GM18526 (cell line): ENCODE measurements around the gene BAHCC1.

Experiments used
- POLR2A ChIP-seq: IDR thresholded peaks from 3 replicates; pipeline ENCODE4 v1.6.1; 2011; ENCODE audit not compliant: insufficient read length; ENCODE audit errors: extremely low read depth

The BAHCC1 gene

DNA sequence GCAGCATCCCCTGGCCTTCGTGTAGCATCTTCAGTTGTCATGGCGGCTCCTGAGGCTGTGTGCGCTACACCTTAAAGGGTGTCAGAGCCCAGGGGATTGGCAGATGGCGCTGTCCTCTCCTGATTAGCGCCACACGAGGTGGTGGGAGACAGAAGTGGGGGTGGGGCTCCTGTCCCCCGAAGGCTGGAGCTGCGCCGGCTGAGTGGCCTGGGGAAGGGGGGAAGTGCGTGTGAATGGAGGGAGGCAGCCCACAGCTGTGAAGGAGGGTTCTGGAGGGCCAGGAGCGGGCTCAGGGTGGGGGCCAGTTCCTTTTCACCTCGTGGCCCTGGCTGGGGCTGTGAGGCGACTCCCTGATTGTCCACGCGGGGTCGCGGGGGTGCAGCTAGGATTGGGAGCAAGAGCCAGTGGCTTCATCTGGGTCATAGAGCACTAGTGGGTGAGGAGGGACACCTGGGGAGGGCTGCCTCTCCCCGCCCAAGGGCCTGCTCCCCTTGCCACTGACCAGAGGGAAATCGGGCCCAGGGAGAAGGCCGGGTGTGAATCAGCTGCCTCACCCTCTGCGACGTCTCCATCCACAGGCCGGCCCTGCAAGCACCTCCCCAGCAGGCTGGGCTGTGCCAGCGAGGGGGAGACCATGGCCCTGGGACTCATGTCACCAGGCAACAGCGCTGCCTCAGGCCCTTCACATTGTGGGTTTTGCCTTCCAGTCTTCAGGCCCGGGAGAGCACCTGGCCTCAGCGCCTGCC lies 14.1 kb downstream of the BAHCC1 start:
- no peak for TF ChIP-seq POLR2A

DNA sequence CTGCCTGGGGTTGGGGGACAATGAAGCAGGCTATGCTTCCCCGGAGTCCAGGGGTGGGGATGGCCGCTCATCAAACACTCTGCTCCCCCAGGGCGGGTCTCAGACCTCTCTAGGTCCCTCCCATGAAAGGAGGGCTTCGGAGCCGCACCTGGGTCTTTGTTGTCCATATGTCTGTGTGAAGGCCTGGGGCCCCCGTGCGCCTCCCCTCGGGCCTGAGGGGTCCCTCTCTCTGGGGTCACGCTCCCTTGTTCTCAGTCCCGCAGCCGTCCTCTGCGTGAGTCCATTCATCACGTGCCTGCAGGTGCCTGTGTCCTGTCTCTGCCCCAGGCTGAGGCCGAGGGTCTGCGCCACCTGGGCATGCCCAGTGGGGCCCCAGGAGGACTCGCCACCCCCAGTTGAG lies 15.6 kb downstream of the BAHCC1 start:
- no peak for TF ChIP-seq POLR2A

DNA sequence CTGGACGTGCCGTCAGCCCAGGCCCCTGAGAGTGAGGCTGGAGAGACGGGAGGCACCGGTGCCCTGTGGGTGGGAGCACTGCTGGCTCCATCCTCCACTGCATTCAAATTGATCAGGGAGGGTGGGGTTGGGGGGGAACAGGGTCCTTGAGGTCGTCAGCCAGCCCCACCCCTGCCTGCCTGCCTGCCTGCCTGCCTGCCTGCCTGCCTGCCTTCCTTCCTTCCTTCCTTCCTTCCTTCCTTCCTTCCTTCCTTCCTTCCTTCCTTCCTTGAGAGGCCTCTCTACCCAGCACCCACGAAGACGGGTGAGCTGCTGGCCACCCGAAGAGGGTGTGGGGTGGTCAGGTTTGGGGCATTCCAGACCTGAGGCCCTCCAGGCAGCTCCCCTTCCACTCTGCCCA lies 16.0 kb downstream of the BAHCC1 start:
- no peak for TF ChIP-seq POLR2A

DNA sequence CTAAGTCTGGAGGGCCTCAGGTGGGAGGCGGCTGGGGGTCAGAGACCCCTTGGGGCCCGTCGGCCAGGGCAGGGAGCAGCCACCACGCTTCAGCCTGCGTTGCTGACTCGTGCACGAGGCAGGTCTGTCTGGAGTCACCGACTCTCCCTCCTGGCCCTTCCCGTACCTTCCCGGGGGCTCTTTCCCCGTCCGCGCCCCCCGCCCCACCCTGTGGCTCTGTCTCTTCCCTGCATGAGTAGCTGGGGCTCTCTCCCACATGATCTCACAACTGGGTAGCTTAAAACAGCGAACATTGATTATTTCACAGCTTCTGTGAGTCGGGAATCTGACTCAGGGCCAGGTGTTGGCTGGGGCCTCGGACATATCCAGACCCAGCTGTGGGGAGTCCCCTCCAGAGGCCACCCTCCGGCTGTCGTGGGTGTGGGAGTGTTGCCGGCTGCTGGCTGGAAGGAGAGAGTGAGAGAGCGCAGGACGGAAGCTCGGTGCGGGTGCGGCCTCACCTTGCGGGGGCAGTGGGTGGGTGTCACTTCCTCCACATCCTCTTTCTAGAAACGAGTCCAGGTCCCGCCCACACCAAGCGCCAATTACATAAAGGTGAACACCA lies 17.3 kb downstream of the BAHCC1 start:
- TF ChIP-seq POLR2A: no peak

DNA sequence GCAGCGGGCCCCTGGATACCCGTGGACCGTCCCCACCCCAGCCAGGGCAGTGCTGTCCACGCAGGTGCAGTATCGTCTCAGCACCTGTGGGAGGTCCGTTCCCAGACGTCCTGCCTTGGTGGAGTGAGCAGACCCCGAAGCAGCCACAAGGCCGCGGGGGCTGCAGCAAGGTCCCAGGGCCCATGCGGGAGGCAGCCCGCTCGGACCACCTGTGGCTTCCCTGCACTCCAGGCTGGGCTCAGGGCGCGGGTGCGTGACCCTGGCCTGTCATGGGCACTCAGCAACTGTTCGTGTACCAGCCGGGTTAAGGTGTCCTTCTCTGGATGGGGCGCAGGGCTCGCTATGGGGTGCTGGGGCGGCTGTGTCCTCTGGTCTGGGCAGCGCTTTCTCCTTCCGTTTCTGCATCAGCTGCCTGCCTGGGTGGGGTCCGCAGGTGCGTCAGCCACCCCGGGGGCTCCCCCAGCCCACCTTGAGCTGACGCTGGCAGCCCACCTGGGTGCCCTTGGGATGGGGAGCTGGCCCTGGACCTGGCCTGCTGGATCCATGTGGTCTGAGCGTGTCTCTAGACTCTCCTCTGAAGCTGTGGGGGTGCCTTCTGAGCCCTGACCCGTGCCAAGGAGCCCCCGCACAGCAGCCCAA lies 18.4 kb downstream of the BAHCC1 start:
- TF ChIP-seq POLR2A: no peak

DNA sequence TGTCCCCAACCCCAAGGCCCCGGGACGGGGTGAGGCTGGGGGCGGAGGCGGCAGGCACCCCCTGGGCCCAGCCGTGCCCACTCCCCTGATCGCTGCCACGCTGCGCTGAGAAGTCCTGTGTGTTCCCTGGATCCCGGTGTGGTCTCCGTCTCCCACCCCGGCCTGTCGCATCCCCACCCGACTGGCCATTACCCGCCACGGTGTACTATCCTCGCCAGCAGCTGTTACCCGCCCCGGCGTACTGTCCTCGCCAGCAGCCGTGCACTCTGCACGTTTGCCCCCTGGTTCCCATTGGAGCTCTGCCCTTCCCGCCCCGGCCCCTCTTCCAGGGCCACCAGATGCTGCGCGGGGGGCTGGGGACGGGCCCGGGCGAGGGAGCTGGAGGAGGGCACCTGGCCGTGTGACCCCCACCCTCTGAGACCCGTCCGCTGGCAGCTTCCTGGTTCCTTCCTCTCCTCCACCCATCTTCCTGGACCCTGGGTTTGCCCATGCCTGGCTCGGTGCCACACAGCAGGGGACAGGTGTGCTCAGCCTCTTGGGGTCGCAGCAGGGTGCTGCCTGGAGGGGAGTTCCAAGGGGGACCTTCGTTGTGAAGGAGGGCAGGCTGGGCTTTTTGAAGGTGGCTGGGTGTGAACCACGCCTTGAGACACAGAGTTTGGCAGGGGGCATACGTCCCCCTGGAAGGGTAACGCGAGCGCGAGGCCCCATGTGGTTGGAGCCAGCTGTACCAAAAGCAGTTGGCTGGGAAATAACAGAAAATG lies 19.7 kb downstream of the BAHCC1 start:
- no peak for TF ChIP-seq POLR2A

GRCh38 chr17:81415681-81416080 lies 20.4 kb downstream of the BAHCC1 start:
- no peak for TF ChIP-seq POLR2A

GRCh38 chr17:81416612-81417011 lies 21.4 kb downstream of the BAHCC1 start:
- TF ChIP-seq POLR2A: no peak

DNA sequence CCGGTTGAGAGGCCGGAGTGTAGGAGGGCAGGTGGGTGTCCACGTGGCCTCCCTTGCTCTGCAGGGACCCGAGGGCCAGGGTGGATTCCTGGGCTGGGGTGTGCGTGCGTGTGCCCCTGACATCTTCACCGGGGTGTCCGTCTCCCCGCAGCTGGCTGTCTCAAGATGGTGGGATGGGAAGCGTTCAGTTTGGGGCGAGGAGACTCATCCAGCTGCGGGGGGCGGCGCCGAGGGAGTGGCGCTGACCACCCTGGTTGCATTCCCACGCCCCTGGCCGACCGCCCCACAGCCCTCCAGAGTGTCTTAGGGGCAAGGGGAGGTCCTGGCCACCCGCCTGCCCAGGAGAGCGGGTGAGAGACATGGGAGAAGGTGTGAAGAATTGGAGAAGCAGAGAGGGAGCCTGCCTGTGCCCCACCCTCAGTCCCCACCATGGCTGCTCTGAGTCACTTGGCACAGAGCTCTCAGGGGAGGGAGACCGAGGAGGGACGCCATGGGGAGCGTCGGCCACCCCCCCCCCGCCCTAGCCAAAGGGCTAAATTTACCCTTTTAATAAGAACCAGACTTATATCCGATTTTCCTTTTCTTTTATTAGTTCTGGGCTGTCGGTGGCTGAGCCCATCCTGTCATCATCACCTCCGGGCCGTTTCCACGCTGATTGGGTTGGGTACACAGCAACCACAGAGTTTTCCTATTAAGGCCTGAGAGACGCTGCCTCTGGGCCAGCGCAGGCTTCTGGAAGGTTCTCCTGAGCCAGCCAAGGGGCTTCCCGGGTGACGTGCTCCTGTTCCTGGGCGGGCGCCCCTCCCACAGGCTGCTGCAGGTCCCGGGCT lies 22.0 kb downstream of the BAHCC1 start:
- TF ChIP-seq POLR2A: no peak

DNA sequence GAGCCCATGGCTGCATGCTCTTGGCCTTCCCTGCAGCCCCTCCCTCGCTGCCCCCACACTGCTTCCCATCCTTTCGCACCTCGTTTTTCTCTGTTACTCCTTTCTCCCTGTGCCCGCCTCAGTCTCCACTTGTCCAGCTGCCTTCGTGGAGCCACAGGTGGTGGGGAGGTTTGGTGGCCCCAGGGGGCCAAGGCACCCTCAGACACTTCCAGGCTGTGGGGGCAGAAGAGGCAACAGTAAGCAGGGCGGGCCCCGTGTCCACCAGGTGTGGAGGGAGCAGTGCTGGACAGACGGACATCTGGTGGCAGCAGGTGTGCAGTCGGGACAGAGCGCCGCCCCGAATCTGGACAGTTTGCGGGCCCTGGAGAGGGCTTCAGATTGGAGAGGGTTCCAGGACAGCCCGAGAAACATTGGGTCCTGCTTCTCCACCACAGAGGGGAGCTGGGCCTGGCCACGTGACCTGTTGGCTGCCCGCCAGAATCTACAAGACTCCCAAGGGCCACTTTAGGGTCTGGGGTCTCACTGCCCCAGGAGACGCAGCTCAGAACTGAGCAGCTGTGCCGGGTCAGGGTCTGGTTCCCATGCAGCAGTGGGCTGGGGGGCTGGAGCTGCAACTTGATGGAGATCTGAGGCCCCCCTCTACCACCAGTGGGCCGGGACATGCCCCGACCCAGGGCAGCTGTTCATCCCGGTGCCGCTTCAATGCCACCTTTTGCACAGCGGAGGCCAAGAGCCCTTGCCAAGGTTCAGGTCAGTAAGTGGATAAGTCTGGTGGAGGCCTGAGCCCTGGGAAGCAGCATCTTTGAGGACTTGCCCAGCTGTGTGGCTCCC lies 22.8 kb downstream of the BAHCC1 start:
- TF ChIP-seq POLR2A: no peak

DNA sequence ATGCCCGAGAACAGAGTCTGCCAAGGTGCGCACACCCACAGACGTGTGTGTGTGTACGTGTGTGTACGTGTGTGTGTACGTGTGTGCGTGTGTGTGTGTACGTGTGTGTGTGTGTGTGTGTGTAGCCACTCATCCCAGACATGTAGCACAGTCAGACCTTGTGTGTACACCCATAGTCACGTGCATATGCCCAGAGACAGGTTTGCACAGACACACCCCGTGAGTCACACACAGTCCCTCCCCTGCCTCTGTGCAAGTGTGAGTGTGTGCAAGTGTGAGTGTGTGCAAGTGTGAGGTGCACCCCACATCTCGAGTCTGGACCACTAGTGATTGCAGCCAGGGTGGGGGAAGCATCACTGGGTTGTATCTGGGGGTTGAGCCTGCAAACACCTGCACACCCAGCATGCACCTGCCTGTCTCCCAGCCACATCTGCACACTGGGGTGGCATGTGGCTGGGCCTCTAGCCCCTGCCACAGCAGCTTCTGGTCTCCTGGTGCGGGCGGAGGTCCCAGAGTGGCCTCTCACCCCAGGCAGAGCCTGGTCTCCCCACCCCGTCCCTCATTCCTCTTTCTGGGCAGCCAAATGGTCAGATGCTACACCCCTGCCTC lies 23.6 kb downstream of the BAHCC1 start:
- TF ChIP-seq POLR2A: no peak

- TF ChIP-seq POLR2A: no peak
Measured at GRCh38 chr17:81419319-81419885, 24.1 kb downstream of the BAHCC1 start.

GRCh38 chr17:81419886-81420768 lies 24.9 kb downstream of the BAHCC1 start:
- no peak for TF ChIP-seq POLR2A
